GM18861 (cell line): ENCODE results near the gene CTSO.
"Not testable (repeated sequence)": the region's sequence is repeated elsewhere in the genome, so short reads cannot be mapped to it uniquely, and the experiment has no call there.

Source experiments
- ATAC-seq: cut with Tn5 transposase; IDR thresholded peaks from one replicate; pipeline ENCODE4 v1.9.1; 2021; ENCODE audit not compliant: unreplicated experiment

CTSO gene

DNA sequence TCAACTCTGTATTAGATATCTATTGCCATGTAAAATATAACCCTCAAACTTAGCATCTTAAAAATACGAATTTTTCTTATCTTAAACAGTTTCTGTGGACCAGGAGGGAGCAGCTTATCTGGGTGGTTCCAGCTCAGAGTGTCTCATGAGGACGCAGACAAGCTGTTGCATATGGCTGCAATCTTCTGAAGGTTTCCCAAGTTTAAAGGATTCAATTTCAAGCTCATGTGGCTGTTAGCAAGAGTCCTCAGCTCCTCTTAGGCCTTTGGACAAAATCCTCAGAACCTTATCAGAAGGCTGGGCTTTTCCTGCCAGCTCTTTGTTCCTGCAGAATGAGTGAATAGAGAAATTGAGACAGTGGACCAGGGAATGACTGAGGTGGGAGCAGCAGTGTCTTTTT is 2.8 kb upstream of the CTSO start:
- no peak for ATAC-seq

DNA sequence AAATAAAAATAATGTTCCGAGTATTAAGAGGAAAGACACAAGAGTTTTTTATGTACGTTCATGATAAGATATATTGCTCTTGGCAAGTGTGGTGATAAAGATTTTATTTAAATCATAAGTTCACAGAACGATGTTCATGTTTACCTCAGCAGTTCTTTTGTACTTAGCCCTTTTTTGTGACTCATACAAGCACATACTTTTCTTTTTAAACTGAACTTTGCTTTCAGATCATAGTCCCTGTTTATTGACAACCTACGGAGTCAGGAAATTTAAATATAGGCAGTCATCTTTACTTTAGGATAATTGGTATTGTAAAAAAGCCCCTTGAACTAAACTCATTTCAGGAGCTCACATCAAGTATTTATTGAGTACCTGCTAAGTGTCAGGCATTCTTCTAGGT is 1.3 kb upstream of the CTSO start:
- ATAC-seq = no peak

- ATAC-seq = no peak
These were observed 536 bp upstream of the CTSO start for GRCh38 chr4:155954118-155954685.

DNA sequence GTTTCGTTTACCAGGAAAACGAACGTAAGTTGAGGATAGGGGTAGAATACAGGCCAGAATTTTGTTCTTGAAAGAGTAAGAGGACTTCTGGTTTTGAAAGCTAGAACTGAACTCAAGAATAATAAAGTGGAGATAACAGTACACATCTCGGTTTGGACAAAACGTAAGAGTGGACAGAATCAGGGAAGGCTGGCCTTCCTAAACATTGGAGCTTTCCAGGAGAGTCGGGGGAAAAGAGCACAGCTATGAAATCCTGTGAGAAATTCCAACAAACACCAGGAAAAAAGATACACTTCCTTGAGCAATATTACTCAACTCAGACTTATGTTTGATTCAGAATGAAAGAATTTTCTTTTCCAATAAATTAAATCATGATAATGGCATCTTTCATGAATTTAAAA is 1.2 kb downstream of the CTSO start:
- no peak for ATAC-seq

DNA sequence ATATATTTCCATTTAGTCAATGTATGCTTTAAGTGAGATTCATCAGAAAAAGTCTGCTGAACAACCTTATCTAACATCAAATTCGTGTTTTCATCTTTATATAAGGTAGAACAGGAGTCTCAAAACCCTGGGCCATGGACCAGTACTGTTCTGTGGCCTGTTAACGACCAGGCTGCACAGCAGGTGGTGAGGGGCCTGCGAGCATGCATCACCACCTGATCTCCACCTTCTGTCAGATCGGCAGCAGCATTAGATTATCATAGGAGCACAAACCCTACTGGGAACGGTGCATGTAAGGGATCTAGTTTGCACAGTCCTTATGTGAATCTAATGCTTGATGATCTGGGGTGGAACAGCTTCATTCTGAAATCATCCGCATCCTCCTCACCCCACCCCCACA is 3.2 kb downstream of the CTSO start:
- ATAC-seq = no peak

DNA sequence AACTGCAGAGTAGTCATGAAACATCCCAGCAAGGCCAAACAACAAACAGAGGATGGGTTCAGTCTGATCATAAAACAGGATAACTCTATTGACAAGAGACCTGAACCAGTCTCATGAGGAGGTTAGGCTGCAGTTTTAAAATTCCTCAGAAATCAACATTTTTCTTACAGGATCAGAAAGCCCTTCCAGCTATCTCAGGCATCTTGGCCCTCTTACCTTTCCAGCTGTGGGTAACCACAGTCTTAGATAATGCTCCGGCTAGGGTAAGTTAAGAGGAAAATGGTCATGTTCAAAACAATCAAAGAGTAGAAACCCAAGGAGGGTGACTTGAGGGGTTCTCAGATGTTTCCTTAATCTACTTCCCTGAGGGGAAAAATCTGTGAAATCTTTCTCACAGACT is 5.1 kb downstream of the CTSO start:
- ATAC-seq = no peak

DNA sequence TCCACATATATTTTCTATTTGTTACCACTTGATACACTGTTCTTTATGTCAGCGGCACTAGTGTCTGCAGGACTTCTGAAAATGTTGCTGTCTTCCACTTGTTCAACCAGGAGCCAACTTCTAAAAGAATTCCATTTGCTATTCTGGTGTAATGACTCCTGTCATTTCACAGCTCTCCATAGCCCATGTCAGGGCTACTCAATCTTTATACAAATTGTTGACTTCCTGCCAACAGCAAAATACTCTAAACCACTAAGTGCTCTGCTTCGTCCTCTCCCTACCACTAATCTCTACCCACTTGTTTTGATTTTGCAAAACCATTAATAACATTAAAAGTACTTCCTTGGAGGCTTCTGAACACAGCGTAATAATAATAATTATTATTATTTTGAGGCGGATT is 7.2 kb downstream of the CTSO start:
- no peak for ATAC-seq

GRCh38 chr4:155944516-155944915 is 9.2 kb downstream of the CTSO start:
- no peak for ATAC-seq

GRCh38 chr4:155943605-155944291 is 9.9 kb downstream of the CTSO start:
- ATAC-seq = no peak

DNA sequence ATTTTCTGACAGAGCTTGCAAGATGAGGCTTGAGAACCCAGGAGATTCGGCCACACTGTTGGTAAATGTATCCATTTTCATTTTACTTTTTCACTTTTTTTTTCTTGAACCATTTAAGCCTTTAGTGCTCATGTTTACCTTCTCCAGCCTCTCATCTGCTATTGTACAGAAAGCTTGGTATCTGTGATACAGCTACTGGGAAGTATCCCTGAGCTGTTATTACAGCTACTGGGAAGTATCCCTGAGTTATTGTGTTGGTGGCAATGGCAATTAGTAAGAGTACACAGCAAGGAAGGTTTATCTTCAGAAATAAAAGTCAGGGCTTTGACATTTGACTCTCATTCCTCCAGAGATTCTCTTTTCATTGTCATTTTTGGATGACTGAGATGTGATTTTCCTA is 11.8 kb downstream of the CTSO start:
- ATAC-seq = no peak

DNA sequence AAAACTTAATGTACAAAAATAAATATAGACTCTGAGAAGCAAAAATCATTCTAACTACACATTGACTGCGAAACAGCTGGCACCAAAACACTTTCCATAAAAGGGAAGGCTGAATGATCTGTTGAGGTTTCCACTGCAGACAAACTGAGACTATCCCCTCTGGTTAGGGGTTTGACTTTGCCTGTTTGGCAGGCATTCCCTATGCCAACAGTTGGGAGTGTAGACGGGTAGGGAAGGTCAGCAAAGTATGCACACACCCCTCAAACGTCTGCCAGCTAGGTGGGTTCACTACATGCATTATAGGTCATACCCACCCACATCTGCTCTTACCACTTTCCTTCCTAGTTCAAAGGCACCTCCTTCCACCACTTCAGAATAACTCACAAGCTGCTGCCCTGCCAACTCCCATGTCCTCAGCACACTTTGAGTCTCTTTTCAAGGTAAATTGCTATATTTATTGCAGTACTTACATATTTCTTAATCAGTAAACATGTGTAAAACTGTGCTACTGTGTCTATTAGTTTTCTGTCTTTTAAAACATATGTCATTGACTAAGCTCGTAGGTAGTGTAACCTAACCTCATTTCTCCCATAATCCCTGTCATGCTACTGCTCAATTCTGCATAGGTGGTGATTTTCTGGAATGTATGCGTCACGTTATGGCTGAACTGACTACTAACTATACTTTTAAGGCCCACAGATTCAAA is 12.4 kb downstream of the CTSO start:
- no peak for ATAC-seq

GRCh38 chr4:155935389-155935986 is 18.2 kb downstream of the CTSO start:
- ATAC-seq = no peak

GRCh38 chr4:155934634-155935033 is 19.0 kb downstream of the CTSO start:
- ATAC-seq = not testable (repeated sequence)

GRCh38 chr4:155931634-155932033 is 22.0 kb downstream of the CTSO start:
- ATAC-seq = no peak

GRCh38 chr4:155930330-155930729 is 23.3 kb downstream of the CTSO start:
- no peak for ATAC-seq

- no peak for ATAC-seq
These were observed 23.8 kb downstream of the CTSO start for GRCh38 chr4:155929833-155930232.

- ATAC-seq = no peak
These were observed 29.0 kb downstream of the CTSO start for GRCh38 chr4:155924637-155925036.

DNA sequence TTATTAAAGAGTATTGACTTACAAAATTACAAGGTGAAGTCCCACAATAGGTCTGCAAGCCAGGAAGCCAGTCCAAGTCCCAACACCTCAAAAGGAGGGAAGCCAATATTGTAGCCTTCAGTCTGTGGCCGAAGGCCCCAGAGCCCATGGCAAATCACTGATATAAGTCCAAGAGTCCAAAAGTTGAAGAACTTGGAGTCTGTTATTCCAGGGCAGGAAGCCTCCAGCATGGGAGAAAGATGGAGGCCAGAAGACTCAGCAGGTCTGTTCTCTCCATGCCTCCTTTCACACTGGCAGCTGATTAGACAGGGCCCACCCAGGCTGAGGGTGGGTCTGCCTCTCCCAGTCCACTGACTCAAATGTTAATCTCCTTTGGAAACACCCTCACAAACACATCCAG is 32.1 kb downstream of the CTSO start:
- no peak for ATAC-seq

DNA sequence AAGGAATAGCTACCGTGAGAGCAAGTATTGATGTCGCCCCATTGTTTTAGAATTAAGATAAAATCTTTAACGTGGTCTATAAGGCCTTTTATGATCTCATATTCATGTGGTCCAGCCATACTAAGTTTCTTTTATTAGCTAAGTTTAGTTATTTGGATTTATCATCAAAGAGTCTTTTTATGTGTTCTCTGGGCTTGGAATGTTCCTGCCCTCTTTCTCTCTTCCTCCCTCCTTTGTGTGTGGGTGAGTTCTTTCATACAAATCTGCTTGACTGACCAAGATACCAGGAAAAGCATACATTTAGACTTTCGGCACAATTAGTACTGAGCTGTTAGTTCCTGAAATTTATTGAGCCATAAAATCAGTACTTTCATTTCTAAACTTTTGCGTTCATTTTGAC is 38.9 kb downstream of the CTSO start:
- ATAC-seq = no peak

GRCh38 chr4:155911905-155912304 is 41.8 kb downstream of the CTSO start:
- no peak for ATAC-seq

DNA sequence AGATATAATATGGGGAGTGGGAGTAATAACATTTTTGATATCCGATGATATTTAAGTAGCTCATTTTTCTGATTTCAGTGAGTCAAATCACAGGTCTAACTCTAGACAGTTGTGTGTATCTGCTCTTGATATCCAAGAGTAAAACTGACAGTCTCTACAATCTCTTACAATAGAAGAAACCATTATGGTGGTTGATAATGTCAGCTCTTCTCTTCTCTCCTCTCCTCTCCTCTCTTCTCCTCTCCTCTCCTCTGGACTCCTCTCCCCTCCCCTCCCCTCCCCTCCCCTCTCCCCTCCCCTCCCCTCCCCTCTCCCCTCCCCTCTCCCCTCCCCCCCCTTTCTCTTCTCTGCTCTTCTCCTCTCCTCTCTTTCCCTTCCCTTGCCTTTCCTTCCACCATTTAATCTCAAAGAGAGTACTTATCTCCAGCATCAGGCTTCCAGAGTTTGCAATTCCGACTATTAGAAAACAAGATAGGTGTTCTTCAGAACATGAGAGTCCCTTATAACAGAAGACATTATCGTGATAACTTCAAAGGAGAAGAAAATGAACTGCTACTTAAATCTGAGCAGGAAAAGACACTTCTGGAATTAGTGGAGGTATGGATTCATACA is 43.9 kb downstream of the CTSO start:
- no peak for ATAC-seq
